HG03460 (cell line): Measurements from ENCODE around the gene ERFL.
A peak's percentile ranks its signal among the peaks of the same experiment; 100 is the strongest.

Source experiments
- ATAC-seq: cut with Tn5 transposase; IDR thresholded peaks from one replicate; pipeline ENCODE4 v1.9.1; 2021; ENCODE audit not compliant: unreplicated experiment

ERFL gene

DNA sequence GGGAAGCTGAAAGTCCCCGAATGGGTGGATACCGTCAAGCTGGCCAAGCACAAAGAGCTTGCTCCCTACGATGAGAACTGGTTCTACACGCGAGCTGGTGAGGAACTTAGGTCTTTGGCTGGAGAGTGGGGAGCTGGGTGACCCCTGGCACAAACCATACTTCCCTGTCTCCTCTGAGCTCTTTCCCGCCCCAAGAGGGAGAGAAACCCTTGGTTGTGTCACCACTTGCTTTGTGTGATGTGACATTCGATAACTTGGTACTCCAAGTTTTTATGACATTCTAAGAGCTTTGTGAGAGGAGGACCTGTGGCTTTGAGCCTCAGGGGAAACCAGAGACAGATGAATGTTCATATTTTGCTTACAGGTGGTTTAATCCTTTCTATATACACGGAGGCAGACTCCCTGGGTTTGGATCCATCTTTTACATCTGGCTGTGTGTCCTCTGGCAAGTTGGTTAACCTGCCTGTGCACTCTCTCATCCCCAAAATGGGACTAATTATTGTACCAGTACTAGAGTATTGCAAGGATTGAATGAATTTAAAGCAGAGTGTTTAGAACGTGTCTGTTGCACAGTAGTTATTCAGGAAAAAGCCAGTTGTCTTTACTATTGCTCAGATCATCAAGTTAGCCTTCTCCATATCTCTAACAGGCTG, 67.0 kb downstream of the ERFL start:
- no peak for ATAC-seq

GRCh38 chr19:41860419-41861115, 67.7 kb downstream of the ERFL start:
- no peak for ATAC-seq

- peak; percentile 75 for ATAC-seq
Measured at GRCh38 chr19:41859618-41860418, 68.4 kb downstream of the ERFL start, which contains the start of gene RPS19. Gene RPS19 (plus strand): TSS chr19:41860255. CDS start chr19:41860775, 520 bp downstream.

- ATAC-seq, result no peak
Measured at GRCh38 chr19:41859213-41859617, 69.0 kb downstream of the ERFL start.
